Gastrocnemius medialis (tissue), 4 donors: ENCODE results near the gene PPP3CA.

Source experiments
- POLR2A ChIP-seq, 2 donors: fragments of 450-650 bp; IDR thresholded peaks; one replicate each; pipeline ENCODE4 v1.6.1; 2017; ENCODE audit warnings: antibody characterized with exemption in 2 of 2, mild to moderate bottlenecking in 2 of 2, moderate library complexity in 2 of 2
- TF ChIP-seq, protein P1 (sequence below), 5 experiments: fragments of 450-650 bp in 3 of 5; fragments of 200-600 bp in 2 of 5; sonication (generic) in 2 of 5; IDR thresholded peaks in 4 of 5; conservative IDR thresholded peaks in 1 of 5; 1 replicate in 4 of 5; 2 replicates in 1 of 5; pipeline ENCODE4 v1.5.1; 2016 to 2019; ENCODE audit warnings: antibody characterized with exemption in 5 of 5, mild to moderate bottlenecking in 3 of 5, moderate library complexity in 3 of 5

DNA sequence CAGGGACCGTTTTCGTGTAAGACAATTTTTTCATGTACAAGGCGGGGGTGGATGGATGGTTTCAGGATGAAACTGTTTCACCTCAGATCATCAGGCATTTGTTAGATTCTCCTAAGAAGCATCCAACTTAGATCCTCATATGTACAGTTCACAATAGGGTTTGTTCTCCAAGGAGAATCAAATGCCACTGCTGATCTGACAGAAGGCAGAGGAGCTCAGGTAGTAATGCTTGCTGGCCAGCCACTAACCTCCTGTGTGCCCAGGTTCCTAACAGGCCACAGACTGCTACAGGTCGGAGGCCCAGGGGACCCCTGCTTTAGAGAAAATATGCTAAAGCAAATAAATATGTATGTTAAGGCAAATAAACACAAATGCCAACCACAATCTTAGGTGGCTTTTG lies 61.3 kb downstream of the PPP3CA start:
- TF ChIP-seq POLR2A (IDR thresholded peaks at IDR 0.05), result no peak
- TF ChIP-seq, protein P1, sequence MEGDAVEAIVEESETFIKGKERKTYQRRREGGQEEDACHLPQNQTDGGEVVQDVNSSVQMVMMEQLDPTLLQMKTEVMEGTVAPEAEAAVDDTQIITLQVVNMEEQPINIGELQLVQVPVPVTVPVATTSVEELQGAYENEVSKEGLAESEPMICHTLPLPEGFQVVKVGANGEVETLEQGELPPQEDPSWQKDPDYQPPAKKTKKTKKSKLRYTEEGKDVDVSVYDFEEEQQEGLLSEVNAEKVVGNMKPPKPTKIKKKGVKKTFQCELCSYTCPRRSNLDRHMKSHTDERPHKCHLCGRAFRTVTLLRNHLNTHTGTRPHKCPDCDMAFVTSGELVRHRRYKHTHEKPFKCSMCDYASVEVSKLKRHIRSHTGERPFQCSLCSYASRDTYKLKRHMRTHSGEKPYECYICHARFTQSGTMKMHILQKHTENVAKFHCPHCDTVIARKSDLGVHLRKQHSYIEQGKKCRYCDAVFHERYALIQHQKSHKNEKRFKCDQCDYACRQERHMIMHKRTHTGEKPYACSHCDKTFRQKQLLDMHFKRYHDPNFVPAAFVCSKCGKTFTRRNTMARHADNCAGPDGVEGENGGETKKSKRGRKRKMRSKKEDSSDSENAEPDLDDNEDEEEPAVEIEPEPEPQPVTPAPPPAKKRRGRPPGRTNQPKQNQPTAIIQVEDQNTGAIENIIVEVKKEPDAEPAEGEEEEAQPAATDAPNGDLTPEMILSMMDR (IDR thresholded peaks at IDR 0.05 in 4 of 5, conservative IDR thresholded peaks at IDR 0.05 in 1 of 5), result no peak
